OCI-LY3 (cell line): ENCODE results near the gene ADD3.
A peak's percentile ranks its signal among the peaks of the same experiment; 100 is the strongest.

Experiments
- H2AFZ ChIP-seq: fragments of 200-600, 300-600 bp; shearing (Covaris generic); 2 replicates; pipeline ENCODE4 v1.6.0; 2014; ENCODE audit warnings: antibody characterized with exemption, low read depth, low read length
- H3K27ac ChIP-seq: fragments of 200-600, 300-600 bp; sonication (generic); 2 replicates; pipeline ENCODE4 v1.5.1; 2014; ENCODE audit warnings: mild to moderate bottlenecking, low read length, moderate library complexity, mixed read lengths
- H3K27me3 ChIP-seq: fragments of 200-600, 300-600 bp; sonication (generic); 2 replicates; pipeline ENCODE4 v1.6.1; 2014; ENCODE audit warnings: low read depth, low read length, mixed read lengths
- H3K36me3 ChIP-seq: fragments of 200-600, 300-600 bp; sonication (generic); replicated peaks from 2 replicates; pipeline ENCODE3; 2014; ENCODE audit warnings: low read depth, low read length, mixed read lengths
- H3K4me1 ChIP-seq: fragments of 300-600, 200-600 bp; sonication (generic); 2 replicates; pipeline ENCODE4 v1.6.1; 2014; ENCODE audit warnings: low read length, mixed read lengths
- H3K4me2 ChIP-seq: fragments of 200-600, 300-600 bp; sonication (generic); 2 replicates; pipeline ENCODE4 v1.6.1; 2014; ENCODE audit warnings: low read length, mixed read lengths
- H3K4me3 ChIP-seq: fragments of 300-600, 200-600 bp; sonication (generic); 2 replicates; pipeline ENCODE4 v1.5.1; 2014; ENCODE audit warnings: antibody characterized with exemption, mild to moderate bottlenecking, low read length, moderate library complexity
- H3K79me2 ChIP-seq: fragments of 300-600, 200-600 bp; shearing (Covaris generic); 2 replicates; pipeline ENCODE4 v1.6.1; 2014; ENCODE audit warnings: mild to moderate bottlenecking, low read length, mixed read lengths
- H3K9ac ChIP-seq: fragments of 300-600, 200-600 bp; shearing (Covaris generic); 2 replicates; pipeline ENCODE4 v1.6.0; 2014; ENCODE audit warnings: mild to moderate bottlenecking, low read length, moderate library complexity
- H3K9me3 ChIP-seq: fragments of 200-600, 300-600 bp; shearing (Covaris generic); 2 replicates; pipeline ENCODE4 v1.6.1; 2014; ENCODE audit warnings: low read length, mixed read lengths; ENCODE audit not compliant: insufficient read depth
- H4K20me1 ChIP-seq: fragments of 200-600, 300-600 bp; sonication (generic); 2 replicates; pipeline ENCODE4 v1.6.1; 2016; ENCODE audit warnings: low read length, mixed read lengths; ENCODE audit not compliant: insufficient read depth
- CTCF ChIP-seq: fragments of 200-600, 300-600 bp; sonication (generic); IDR thresholded peaks from 2 replicates; pipeline ENCODE4 v1.5.1; 2014; ENCODE audit warnings: antibody characterized with exemption, low read length, low read depth
- EZH2phosphoT487 ChIP-seq: fragments of 200-600 bp; shearing (Covaris generic); IDR thresholded peaks from 2 replicates; pipeline ENCODE4 v1.6.1; 2018; ENCODE audit warnings: antibody characterized with exemption, mixed run types, low read depth

ADD3 gene

DNA sequence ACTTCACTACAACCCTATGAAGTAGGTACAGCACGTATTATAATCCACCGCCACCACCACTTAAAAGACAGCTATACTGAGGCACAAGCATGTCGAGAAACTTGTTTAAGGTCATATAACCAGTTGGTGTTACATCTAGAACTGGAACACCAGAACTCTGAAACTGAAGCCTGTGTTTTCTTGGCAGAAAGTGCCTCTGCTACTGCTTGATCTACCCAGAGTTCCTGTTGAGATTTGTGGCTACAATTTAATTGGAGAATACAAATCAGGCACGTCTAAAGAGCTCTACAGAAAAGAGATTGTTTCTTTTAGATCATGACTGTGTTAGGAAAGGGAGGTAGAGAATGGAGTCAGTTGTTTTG, 4.3 kb upstream of the ADD3 start:
- H3K27ac ChIP-seq, result no peak overlapping the region
- H3K36me3 ChIP-seq, result no peaks in the 10 kb centered on the region
- peaks cover 24% of the 10 kb centered on the region for H3K4me1 ChIP-seq
- H3K4me2 ChIP-seq, result no peak overlapping the region
- peaks cover 19% of the 10 kb centered on the region for H3K27me3 ChIP-seq
- no peaks in the 10 kb centered on the region for H4K20me1 ChIP-seq
- no peak for TF ChIP-seq CTCF
- no peak for TF ChIP-seq EZH2phosphoT487
- no peak overlapping the region for H2AFZ ChIP-seq
- H3K9me3 ChIP-seq, result no peaks in the 10 kb centered on the region
- no peaks in the 10 kb centered on the region for H3K79me2 ChIP-seq
- no peak overlapping the region for H3K4me3 ChIP-seq
- no peak overlapping the region for H3K9ac ChIP-seq

- no peak overlapping the region for H3K9ac ChIP-seq
These were observed 2.1 kb upstream of the ADD3 start for GRCh38 chr10:110005719-110006118.

GRCh38 chr10:110006358-110007160, 1.2 kb upstream of the ADD3 start:
- Histone ChIP-seq H3K79me2 (no peaks in the 10 kb centered on the region), H3K4me1 (peaks cover 35% of the 10 kb centered on the region), H3K4me3 (peak overlapping the region; percentile 95), H3K4me2 (peak overlapping the region; percentile 91), H3K27ac (no peak overlapping the region), H4K20me1 (0 out of 2 replicates have a peak, but pooled peaks cover 2% of the 10 kb centered on the region), H2AFZ (peak overlapping the region; percentile 2; the same call in 1 of the 2 replicates), H3K36me3 (no peaks in the 10 kb centered on the region), H3K9ac (peak overlapping the region; percentile 63), H3K9me3 (no peaks in the 10 kb centered on the region), H3K27me3 (peaks cover 19% of the 10 kb centered on the region)
- no peak for TF ChIP-seq EZH2phosphoT487

More at GRCh38 chr10:110005719-110006118, 2.1 kb upstream of the ADD3 start:
- 0 out of 2 replicates have a peak, but pooled peaks cover under 1% of the 10 kb centered on the region for H4K20me1 ChIP-seq
- no peaks in the 10 kb centered on the region for H3K9me3 ChIP-seq
- no peaks in the 10 kb centered on the region for H3K79me2 ChIP-seq
- H2AFZ ChIP-seq, result no peak overlapping the region
- TF ChIP-seq CTCF, result no peak
- TF ChIP-seq EZH2phosphoT487, result no peak; the same call in 1 of the 2 replicates
- peak overlapping the region; percentile 95 for H3K4me3 ChIP-seq
- H3K27me3 ChIP-seq, result peaks cover 19% of the 10 kb centered on the region
- H3K4me1 ChIP-seq, result peaks cover 35% of the 10 kb centered on the region
- H3K36me3 ChIP-seq, result no peaks in the 10 kb centered on the region
- H3K4me2 ChIP-seq, result peak overlapping the region; percentile 91
- H3K27ac ChIP-seq, result no peak overlapping the region

DNA sequence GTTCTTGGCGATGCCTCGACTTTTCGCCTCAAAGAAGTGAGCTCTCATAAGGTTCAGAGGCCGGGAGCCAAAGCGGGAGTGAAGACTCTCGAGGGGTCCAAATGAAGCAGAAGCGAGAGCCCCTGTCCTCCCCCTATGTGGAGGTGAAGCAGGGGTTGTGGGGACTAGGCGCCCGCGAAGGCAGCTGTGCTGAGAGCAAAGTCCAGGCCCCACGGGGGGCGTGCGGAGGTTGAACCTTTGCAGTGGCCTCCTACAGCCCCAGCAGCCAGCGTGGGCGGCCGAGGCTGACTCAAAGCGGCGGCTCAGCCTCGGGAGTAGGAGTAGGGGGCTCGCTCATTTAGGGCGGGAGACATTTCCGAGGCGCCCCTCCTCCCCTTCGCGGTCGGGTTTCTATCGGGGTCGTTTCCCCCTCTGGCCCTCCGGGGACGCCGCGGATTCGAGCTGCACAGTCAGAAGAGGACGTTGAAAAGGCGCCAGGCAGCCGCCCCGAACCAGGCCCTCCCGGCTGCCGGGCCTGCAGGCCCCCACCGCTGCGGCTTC, 553 bp upstream of the ADD3 start:
- no peaks in the 10 kb centered on the region for H3K79me2 ChIP-seq
- peak overlapping the region; percentile 63 for H3K9ac ChIP-seq
- no peak overlapping the region for H3K27ac ChIP-seq
- H2AFZ ChIP-seq, result peak overlapping the region; percentile 2; the same call in 1 of the 2 replicates
- H3K4me1 ChIP-seq, result peaks cover 35% of the 10 kb centered on the region
- no peak for TF ChIP-seq CTCF
- no peaks in the 10 kb centered on the region for H3K9me3 ChIP-seq
- 0 out of 2 replicates have a peak, but pooled peaks cover 2% of the 10 kb centered on the region for H4K20me1 ChIP-seq
- H3K36me3 ChIP-seq, result no peaks in the 10 kb centered on the region
- peak overlapping the region; percentile 91 for H3K4me2 ChIP-seq
- peak overlapping the region; percentile 95 for H3K4me3 ChIP-seq
- H3K27me3 ChIP-seq, result peaks cover 19% of the 10 kb centered on the region
